NB4 (cell line): ENCODE measurements around the gene ZNF286A.
"Not testable (repeated sequence)": the region's sequence is repeated elsewhere in the genome, so short reads cannot be mapped to it uniquely, and the experiment has no call there.

Source experiments
- DNase-seq: peaks from one replicate; pipeline ENCODE4 v3.0.0; 2010; ENCODE audit warnings: low read depth
- H3K4me3 ChIP-seq: one replicate; pipeline ENCODE4 v1.5.1; 2011; ENCODE audit warnings: mild to moderate bottlenecking, low read depth, low read length, moderate library complexity
- CTCF ChIP-seq: IDR thresholded peaks from one replicate; pipeline ENCODE4 v1.5.1; 2012; ENCODE audit warnings: low read depth, low read length
- MAX ChIP-seq: IDR thresholded peaks from 2 replicates; pipeline ENCODE4 v1.6.1; 2011; ENCODE audit warnings: low read depth, low read length
- MYC ChIP-seq: IDR thresholded peaks from 2 replicates; pipeline ENCODE4 v1.6.1; 2011; ENCODE audit warnings: low read depth, low read length
- POLR2A ChIP-seq: IDR thresholded peaks from 2 replicates; pipeline ENCODE4 v1.6.1; 2011; ENCODE audit warnings: mild to moderate bottlenecking; ENCODE audit not compliant: insufficient read length; ENCODE audit errors: extremely low read depth

The ZNF286A gene

GRCh38 chr17:15730535-15730934 lies 31.0 kb downstream of the ZNF286A start:
- H3K4me3 ChIP-seq, DNase-seq: not testable (repeated sequence)

- DNase-seq, H3K4me3 ChIP-seq: not testable (repeated sequence)
Measured at GRCh38 chr17:15731900-15732299, 32.3 kb downstream of the ZNF286A start, which contains the start of gene TBC1D26. TBC1D26 (plus strand) TSS chr17:15732283; CDS start chr17:15735349, 3,066 bp downstream.

- H3K4me3 ChIP-seq, DNase-seq: not testable (repeated sequence)
Measured at GRCh38 chr17:15733174-15733789, 33.7 kb downstream of the ZNF286A start.

- not testable (repeated sequence) for H3K4me3 ChIP-seq, DNase-seq
Measured at GRCh38 chr17:15736578-15736977, 37.0 kb downstream of the ZNF286A start.

- no peak overlapping the region for H3K4me3 ChIP-seq
- no peak for DNase-seq
- TF ChIP-seq MAX, result no peak
- TF ChIP-seq CTCF, result no peak
- TF ChIP-seq MYC, result no peak
- no peak for TF ChIP-seq POLR2A
Measured at GRCh38 chr17:15738066-15738465, 38.5 kb downstream of the ZNF286A start.

GRCh38 chr17:15739259-15739658 lies 39.7 kb downstream of the ZNF286A start:
- DNase-seq, result not testable (repeated sequence)

GRCh38 chr17:15740041-15740440 lies 40.5 kb downstream of the ZNF286A start:
- not testable (repeated sequence) for DNase-seq, H3K4me3 ChIP-seq

More at GRCh38 chr17:15739259-15739658, 39.7 kb downstream of the ZNF286A start:
- not testable (repeated sequence) for H3K4me3 ChIP-seq

GRCh38 chr17:15740570-15741120 lies 41.1 kb downstream of the ZNF286A start:
- peak; percentile 38 for DNase-seq

GRCh38 chr17:15741624-15742023 lies 42.1 kb downstream of the ZNF286A start:
- no peak overlapping the region for H3K4me3 ChIP-seq
- TF ChIP-seq POLR2A, result no peak
- no peak for TF ChIP-seq MAX
- TF ChIP-seq CTCF, result no peak
- DNase-seq, result no peak

More at GRCh38 chr17:15740570-15741120, 41.1 kb downstream of the ZNF286A start:
- no peak overlapping the region for H3K4me3 ChIP-seq
- no peak for TF ChIP-seq CTCF
- no peak for TF ChIP-seq MYC
- no peak for TF ChIP-seq POLR2A
- no peak for TF ChIP-seq MAX
